Measurements from ENCODE around the gene FLACC1.

Gene FLACC1

GRCh38 chr2:201348758-201349157, 8.4 kb downstream of the FLACC1 start:
- TF ChIP-seq, protein P1, sequence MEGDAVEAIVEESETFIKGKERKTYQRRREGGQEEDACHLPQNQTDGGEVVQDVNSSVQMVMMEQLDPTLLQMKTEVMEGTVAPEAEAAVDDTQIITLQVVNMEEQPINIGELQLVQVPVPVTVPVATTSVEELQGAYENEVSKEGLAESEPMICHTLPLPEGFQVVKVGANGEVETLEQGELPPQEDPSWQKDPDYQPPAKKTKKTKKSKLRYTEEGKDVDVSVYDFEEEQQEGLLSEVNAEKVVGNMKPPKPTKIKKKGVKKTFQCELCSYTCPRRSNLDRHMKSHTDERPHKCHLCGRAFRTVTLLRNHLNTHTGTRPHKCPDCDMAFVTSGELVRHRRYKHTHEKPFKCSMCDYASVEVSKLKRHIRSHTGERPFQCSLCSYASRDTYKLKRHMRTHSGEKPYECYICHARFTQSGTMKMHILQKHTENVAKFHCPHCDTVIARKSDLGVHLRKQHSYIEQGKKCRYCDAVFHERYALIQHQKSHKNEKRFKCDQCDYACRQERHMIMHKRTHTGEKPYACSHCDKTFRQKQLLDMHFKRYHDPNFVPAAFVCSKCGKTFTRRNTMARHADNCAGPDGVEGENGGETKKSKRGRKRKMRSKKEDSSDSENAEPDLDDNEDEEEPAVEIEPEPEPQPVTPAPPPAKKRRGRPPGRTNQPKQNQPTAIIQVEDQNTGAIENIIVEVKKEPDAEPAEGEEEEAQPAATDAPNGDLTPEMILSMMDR (conservative IDR thresholded peaks at IDR 0.05), result no peak
- no peak for TF ChIP-seq ZFX (IDR thresholded peaks at IDR 0.05)
- no peak overlapping the region for H3K27ac ChIP-seq

DNA sequence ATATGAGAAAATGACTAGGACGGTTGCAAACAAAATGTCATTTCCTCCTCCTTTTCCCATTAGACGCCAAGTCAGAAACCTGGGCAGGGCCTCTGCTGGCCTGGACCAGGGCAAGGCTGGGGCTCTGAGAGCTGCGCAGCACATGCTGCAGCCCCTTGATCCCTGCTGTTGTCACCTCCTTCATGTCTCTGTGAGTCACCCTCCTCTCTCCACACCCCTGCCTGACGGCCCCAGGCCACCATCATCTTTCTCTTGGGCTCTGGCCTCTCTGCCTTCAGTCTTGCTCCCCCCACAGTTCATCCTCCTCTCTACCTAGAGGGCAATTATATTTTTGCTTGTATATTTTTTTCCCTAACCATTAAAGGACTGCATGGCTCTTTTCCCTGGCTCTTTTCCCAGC, 10.0 kb downstream of the FLACC1 start:
- no peak overlapping the region for H3K27ac ChIP-seq
- TF ChIP-seq ZFX (IDR thresholded peaks at IDR 0.05), result no peak
- TF ChIP-seq, protein P1 (conservative IDR thresholded peaks at IDR 0.05), result no peak

DNA sequence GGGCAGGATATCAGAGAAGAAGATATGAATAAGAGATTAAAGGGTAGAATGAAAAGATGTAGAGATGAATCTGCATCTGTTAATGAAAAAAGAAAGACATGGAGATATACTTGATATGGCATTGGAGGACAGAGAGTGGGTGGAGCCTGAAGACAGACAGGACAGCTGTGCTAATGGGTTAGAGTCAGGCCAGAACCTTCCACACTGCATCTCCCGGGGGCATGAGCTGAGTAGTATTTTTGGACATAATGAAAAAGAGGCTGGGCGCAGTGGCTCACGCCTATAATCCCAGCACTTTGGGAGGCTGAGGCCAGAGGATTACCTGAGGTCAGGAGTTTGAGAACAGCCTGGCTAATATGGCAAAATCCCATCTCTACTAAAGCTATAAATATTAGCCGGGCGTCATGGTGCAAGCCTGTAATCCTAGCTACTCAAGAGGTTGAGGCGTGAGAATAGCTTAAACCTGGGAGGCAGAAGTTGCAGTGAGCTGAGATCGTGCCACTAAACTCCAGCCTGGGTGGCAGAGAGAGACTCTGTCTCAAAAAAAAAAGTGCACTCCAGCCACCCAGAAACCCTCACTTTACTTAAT, 11.4 kb downstream of the FLACC1 start:
- TF ChIP-seq, protein P1 (conservative IDR thresholded peaks at IDR 0.05), result no peak
- no peak for TF ChIP-seq ZFX (IDR thresholded peaks at IDR 0.05)
- no peak overlapping the region for H3K27ac ChIP-seq

DNA sequence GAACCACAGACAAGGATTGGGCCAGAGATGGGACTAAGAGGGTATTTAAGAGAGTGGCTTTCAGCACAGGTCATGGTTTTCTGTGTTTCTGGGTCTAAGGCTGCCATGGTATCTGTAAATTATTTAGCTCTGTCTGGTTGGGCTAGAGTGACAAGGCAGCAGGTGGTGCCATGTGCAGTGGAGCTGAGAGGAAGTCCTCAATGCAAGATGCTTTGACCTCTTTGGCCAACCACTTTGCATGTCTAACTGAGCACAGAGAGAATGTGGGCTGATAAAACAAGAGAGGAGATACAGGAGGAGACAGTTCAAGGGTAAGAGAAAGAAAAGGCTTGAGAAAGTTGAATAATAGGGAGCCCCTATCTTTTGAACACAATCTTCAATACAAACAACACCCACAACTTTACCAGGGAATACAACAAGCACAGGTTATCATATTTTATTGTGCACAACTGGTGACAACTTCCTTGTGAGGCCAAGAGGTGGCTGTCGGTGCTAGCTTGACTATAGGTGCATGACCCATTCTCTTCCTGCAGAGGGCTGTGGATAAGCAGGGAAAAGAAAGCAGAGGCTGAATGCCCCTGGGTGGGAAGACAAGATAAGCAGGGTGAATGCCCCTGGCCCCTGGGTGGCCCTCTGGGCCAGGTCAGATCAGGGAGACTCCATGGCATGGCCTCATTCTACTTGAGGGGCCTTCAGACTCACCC, 12.3 kb downstream of the FLACC1 start:
- no peak for TF ChIP-seq ZFX (IDR thresholded peaks at IDR 0.05)
- TF ChIP-seq, protein P1 (conservative IDR thresholded peaks at IDR 0.05), result no peak; the same call in 1 of the 2 replicates
- no peak overlapping the region for H3K27ac ChIP-seq

DNA sequence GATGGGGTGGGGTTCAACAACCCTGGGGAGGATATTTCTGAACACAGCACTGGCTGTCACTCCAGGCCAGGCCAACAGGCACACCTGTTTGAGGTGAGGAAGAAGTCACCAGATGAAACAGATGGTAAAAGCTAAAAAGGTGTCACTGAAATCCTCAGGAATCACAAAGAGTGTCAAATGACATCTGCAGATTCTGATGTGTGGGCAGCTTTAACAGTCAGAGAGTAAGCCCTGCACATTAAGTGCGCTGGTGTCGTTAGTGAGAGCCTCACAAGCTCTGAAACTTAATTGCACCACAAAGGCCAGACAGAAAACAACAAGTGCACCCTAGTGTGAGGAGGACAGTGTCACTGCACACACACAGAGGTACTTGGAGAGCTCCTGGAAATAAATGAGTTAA, 13.6 kb downstream of the FLACC1 start:
- TF ChIP-seq, protein P1 (conservative IDR thresholded peaks at IDR 0.05), result no peak
- no peak for TF ChIP-seq ZFX (IDR thresholded peaks at IDR 0.05)
- H3K27ac ChIP-seq, result no peak overlapping the region

GRCh38 chr2:201342923-201343322, 14.2 kb downstream of the FLACC1 start:
- H3K27ac ChIP-seq, result no peak overlapping the region
- no peak for TF ChIP-seq ZFX (IDR thresholded peaks at IDR 0.05)
- TF ChIP-seq, protein P1 (conservative IDR thresholded peaks at IDR 0.05), result no peak

DNA sequence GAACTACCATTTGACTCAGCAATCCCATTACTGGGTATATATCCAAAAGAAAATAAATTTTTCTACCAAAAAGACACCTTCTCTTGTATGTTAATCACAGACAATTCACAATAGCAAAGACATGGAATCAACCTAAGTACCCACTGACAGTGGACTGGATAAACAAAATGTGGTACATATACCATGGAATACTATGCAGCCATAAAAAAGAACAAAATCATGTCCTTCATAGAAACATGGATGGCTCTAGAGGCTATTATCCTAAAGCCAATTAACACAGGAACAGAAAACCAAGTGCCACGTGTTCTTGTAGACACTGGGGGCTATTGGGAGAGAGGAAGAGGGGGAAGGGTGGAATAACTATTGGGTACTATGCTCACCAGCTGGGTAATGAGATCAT, 27.7 kb downstream of the FLACC1 start:
- TF ChIP-seq, protein P1 (conservative IDR thresholded peaks at IDR 0.05), result no peak
- no peak for TF ChIP-seq ZFX (IDR thresholded peaks at IDR 0.05)
- no peak overlapping the region for H3K27ac ChIP-seq
